Astrocyte (in vitro differentiated cells and primary cell): ENCODE data around the gene TNFRSF9.

Experiments used
- EZH2 ChIP-seq: IDR thresholded peaks from 2 replicates; pipeline ENCODE4 v1.6.1; 2012; ENCODE audit warnings: mild to moderate bottlenecking, low read length, inconsistent platforms; ENCODE audit not compliant: insufficient read depth
- TF ChIP-seq, protein P1 (sequence below): IDR thresholded peaks from 2 replicates; pipeline ENCODE4 v1.5.1; 2011; ENCODE audit warnings: low read depth, mild to moderate bottlenecking, inconsistent platforms, low read length, moderate library complexity; ENCODE audit not compliant: insufficient read depth

DNA sequence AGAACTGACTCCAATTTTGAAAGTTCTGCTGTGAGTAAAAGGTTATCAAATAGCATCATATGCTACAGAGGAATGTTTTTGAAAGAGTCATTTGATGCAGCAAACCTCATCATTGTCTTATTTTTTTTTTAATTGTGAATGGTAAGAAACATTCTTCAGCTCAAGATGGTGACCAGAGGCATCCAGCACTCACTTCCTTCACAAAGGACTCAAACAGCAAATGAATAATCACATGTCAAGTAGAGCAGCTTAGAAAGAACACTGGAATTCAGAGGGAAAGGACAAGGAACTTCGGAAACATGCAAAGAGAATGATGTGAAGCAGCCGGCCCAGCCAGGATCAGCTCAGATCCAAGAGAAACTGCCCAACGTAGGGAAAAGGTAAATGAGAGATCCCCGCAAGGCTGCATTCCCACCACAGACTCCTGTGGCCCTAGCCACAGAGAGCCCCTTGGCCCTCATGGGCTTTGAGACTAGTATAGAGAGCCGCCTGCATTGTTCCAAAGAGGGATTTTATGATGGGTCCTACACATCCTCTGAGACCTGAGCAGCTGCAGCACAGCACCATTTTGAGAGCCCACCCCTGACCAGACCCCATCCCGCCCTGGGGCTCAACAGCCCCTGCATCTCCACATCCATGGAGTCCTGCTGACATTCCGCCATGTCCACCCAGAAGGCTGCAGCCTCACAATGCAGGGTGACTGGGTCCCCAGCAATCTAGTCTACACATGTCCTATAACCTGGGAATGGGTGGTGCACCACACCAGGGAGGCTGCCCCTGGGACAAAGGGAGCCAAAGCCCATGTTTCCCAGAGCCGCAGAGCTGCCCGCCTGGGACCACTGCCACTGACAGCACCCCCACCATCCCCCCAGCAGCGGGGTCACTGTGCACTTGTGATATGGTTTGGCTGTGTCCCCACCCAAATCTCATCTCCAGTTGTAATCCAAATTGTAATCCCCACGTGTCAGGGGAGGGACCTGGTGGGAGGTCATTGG, 66.5 kb downstream of the TNFRSF9 start:
- TF ChIP-seq, protein P1, sequence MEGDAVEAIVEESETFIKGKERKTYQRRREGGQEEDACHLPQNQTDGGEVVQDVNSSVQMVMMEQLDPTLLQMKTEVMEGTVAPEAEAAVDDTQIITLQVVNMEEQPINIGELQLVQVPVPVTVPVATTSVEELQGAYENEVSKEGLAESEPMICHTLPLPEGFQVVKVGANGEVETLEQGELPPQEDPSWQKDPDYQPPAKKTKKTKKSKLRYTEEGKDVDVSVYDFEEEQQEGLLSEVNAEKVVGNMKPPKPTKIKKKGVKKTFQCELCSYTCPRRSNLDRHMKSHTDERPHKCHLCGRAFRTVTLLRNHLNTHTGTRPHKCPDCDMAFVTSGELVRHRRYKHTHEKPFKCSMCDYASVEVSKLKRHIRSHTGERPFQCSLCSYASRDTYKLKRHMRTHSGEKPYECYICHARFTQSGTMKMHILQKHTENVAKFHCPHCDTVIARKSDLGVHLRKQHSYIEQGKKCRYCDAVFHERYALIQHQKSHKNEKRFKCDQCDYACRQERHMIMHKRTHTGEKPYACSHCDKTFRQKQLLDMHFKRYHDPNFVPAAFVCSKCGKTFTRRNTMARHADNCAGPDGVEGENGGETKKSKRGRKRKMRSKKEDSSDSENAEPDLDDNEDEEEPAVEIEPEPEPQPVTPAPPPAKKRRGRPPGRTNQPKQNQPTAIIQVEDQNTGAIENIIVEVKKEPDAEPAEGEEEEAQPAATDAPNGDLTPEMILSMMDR, result no peak
- TF ChIP-seq EZH2, result no peak
